ENCODE measurements around the gene NBPF6. TPM values are rescaled to one million over a fixed set of nuclear protein-coding genes. Genes with fewer than 3 reads are reported as not detected.
"Not testable (repeated sequence)": the region's sequence is repeated elsewhere in the genome, so short reads cannot be mapped to it uniquely, and the experiment has no call there.

The NBPF6 gene
- total RNA-seq, 2 experiments from 2014 or later, result not detected

GRCh38 chr1:108511764-108512163, 61.6 kb downstream of the NBPF6 start:
- Mint-ChIP-seq H3K4me3 (no peak overlapping the region), H3K36me3 (ENCODE audit: low read depth) (peaks cover 13% of the 10 kb centered on the region), H3K27ac (no peak overlapping the region), H3K9me3 (peaks cover 9% of the 10 kb centered on the region), H3K27me3 (peaks cover 44% of the 10 kb centered on the region), H3K4me1 (no peaks in the 10 kb centered on the region)
- ChIA-PET CTCF (interaction anchor here (1.1 to 6.9 kb wide), 4 partner anchors 40 to 133 kb away, joined by 3 to 79 read pairs (median 27); partner anchors contain the start of gene EEIG2), POLR2A (interaction anchor here (0.7 to 2.9 kb wide), 4 partner anchors 10 to 48 kb away, joined by 3 to 15 read pairs (median 8); partner anchors contain the start of gene EEIG2)
- DNase-seq, result no peak

- DNase-seq, result no peak
- no peaks in the 10 kb centered on the region for H3K4me1 Mint-ChIP-seq
- ChIA-PET CTCF (interaction anchor here (0.6 to 6.9 kb wide), 6 partner anchors 48 to 268 kb away, joined by 3 to 79 read pairs (median 4); partner anchors contain the start of genes EEIG2 and PRPF38B), POLR2A (interaction anchor here (0.7 to 1.6 kb wide), 5 partner anchors 11 to 131 kb away, joined by 3 to 15 read pairs (median 4); partner anchors contain the start of gene EEIG2)
- no peak overlapping the region for H3K4me3 Mint-ChIP-seq
- H3K36me3 Mint-ChIP-seq (ENCODE audit: low read depth), result peaks cover 13% of the 10 kb centered on the region
- no peak overlapping the region for H3K27ac Mint-ChIP-seq
- H3K27me3 Mint-ChIP-seq, result peaks cover 49% of the 10 kb centered on the region
- peaks cover 9% of the 10 kb centered on the region for H3K9me3 Mint-ChIP-seq
These were observed 62.3 kb downstream of the NBPF6 start for GRCh38 chr1:108512239-108513043.

- peaks cover 49% of the 10 kb centered on the region for H3K27me3 Mint-ChIP-seq
- H3K36me3 Mint-ChIP-seq (ENCODE audit: low read depth), result peaks cover 13% of the 10 kb centered on the region
- peaks cover 9% of the 10 kb centered on the region for H3K9me3 Mint-ChIP-seq
- H3K4me1 Mint-ChIP-seq, result no peaks in the 10 kb centered on the region
- DNase-seq, result no peak
- ChIA-PET CTCF (interaction anchor here (0.6 to 6.9 kb wide), 6 partner anchors 48 to 268 kb away, joined by 3 to 79 read pairs (median 4); partner anchors contain the start of genes EEIG2 and PRPF38B), POLR2A (interaction anchor here (1.1 to 1.6 kb wide), 4 partner anchors 36 to 131 kb away, joined by 3 to 15 read pairs (median 4); partner anchors contain the start of gene EEIG2)
- no peak overlapping the region for H3K27ac Mint-ChIP-seq
- no peak overlapping the region for H3K4me3 Mint-ChIP-seq
These were observed 62.9 kb downstream of the NBPF6 start for GRCh38 chr1:108513044-108513415.

GRCh38 chr1:108513914-108514313, 63.8 kb downstream of the NBPF6 start:
- ChIA-PET POLR2A (interaction anchor here (0.8 kb wide), 1 partner anchor 130 kb away, joined by 3 read pairs; no protein-coding TSS in a partner anchor), CTCF (interaction anchor here (6.0 to 6.9 kb wide), 2 partner anchors 47 to 131 kb away, joined by 50 to 79 read pairs; partner anchors contain the start of gene EEIG2)
- Mint-ChIP-seq H3K27me3 (peaks cover 50% of the 10 kb centered on the region), H3K36me3 (ENCODE audit: low read depth) (peaks cover 12% of the 10 kb centered on the region)
- not testable (repeated sequence) for DNase-seq, H3K27ac Mint-ChIP-seq, H3K9me3 Mint-ChIP-seq, H3K4me3 Mint-ChIP-seq, H3K4me1 Mint-ChIP-seq

- H3K4me1 Mint-ChIP-seq; H3K4me3 Mint-ChIP-seq; DNase-seq; CTCF ChIA-PET; POLR2A ChIA-PET; H3K27ac Mint-ChIP-seq; H3K9me3 Mint-ChIP-seq; H3K36me3 Mint-ChIP-seq (ENCODE audit: low read depth): not testable (repeated sequence)
- peaks cover 42% of the 10 kb centered on the region for H3K27me3 Mint-ChIP-seq
These were observed 67.3 kb downstream of the NBPF6 start for GRCh38 chr1:108517301-108517897.

Other genes with a start within 250 kb of the NBPF6 start
- 10 to 100 TPM; 32.5 to 33.2 TPM for gene SLC25A24, start 250.0 kb upstream of the NBPF6 start, total RNA-seq
- gene NBPF4, start 206.3 kb upstream of the NBPF6 start, total RNA-seq, result not detected
- gene EEIG2, start 109.8 kb downstream of the NBPF6 start, total RNA-seq, result 10 to 100 TPM; 22.6 to 23.6 TPM
- 10 to 100 TPM; 26.7 to 27.3 TPM for gene HENMT1, start 210.8 kb downstream of the NBPF6 start, total RNA-seq
- 10 to 100 TPM; 68.5 to 70.5 TPM for gene PRPF38B, start 242.0 kb downstream of the NBPF6 start, total RNA-seq

All from activated CD4-positive, alpha-beta memory T cell treated with anti-CD3 and anti-CD28 coated beads, Interleukin-2, amount 10 ng/mL, durations not matched to agents 7 days and 5 days (primary cell).